ENCODE results near the gene AKAP4.

The AKAP4 gene

GRCh38 chrX:50168241-50168687 lies 32.5 kb downstream of the AKAP4 start:
- Histone ChIP-seq H3K9ac (ENCODE audit: low read depth in 1 of 2, low read length in 2 of 2) (no peak overlapping the region), H3K36me3 (ENCODE audit: control insufficient read depth in 2 of 2, insufficient read depth in 2 of 2, low read length in 2 of 2) (no peaks in the 10 kb centered on the region), H3K4me3 (ENCODE audit: low read length in 2 of 2) (no peak overlapping the region), H3K27ac (ENCODE audit: low read depth in 2 of 2, low read length in 2 of 2) (no peak overlapping the region), H3K4me1 (ENCODE audit: control insufficient read depth in 2 of 2, insufficient read depth in 2 of 2, low read length in 2 of 2) (no peaks in the 10 kb centered on the region), H3K9me3 (ENCODE audit: control insufficient read depth in 2 of 2, low read length in 2 of 2) (no peaks in the 10 kb centered on the region), H3K27me3 (ENCODE audit: control insufficient read depth in 2 of 2, insufficient read depth in 2 of 2, low read length in 2 of 2) (peaks cover 3 to 11% of the 10 kb centered on the region in 2 donors)

- Histone ChIP-seq H3K27ac (ENCODE audit: low read depth in 2 of 2, low read length in 2 of 2) (no peak overlapping the region), H3K4me3 (ENCODE audit: low read length in 2 of 2) (no peak overlapping the region), H3K36me3 (ENCODE audit: control insufficient read depth in 2 of 2, insufficient read depth in 2 of 2, low read length in 2 of 2) (no peaks in the 10 kb centered on the region), H3K4me1 (ENCODE audit: control insufficient read depth in 2 of 2, insufficient read depth in 2 of 2, low read length in 2 of 2) (no peaks in the 10 kb centered on the region), H3K9ac (ENCODE audit: low read depth in 1 of 2, low read length in 2 of 2) (no peak overlapping the region), H3K9me3 (ENCODE audit: control insufficient read depth in 2 of 2, low read length in 2 of 2) (no peaks in the 10 kb centered on the region), H3K27me3 (ENCODE audit: control insufficient read depth in 2 of 2, insufficient read depth in 2 of 2, low read length in 2 of 2) (peaks cover 3 to 11% of the 10 kb centered on the region in 2 donors)
These were observed 33.4 kb downstream of the AKAP4 start for GRCh38 chrX:50167366-50167765.

GRCh38 chrX:50165727-50166126 lies 35.1 kb downstream of the AKAP4 start:
- H3K4me1 ChIP-seq (ENCODE audit: control insufficient read depth in 2 of 2, insufficient read depth in 2 of 2, low read length in 2 of 2): no peaks in the 10 kb centered on the region
- no peak overlapping the region for H3K4me3 ChIP-seq (ENCODE audit: low read length in 2 of 2)
- no peaks in the 10 kb centered on the region for H3K36me3 ChIP-seq (ENCODE audit: control insufficient read depth in 2 of 2, insufficient read depth in 2 of 2, low read length in 2 of 2)
- H3K27ac ChIP-seq (ENCODE audit: low read depth in 2 of 2, low read length in 2 of 2): no peak overlapping the region
- H3K9me3 ChIP-seq (ENCODE audit: control insufficient read depth in 2 of 2, low read length in 2 of 2): no peaks in the 10 kb centered on the region
- peaks cover 3 to 8% of the 10 kb centered on the region in 2 donors for H3K27me3 ChIP-seq (ENCODE audit: control insufficient read depth in 2 of 2, insufficient read depth in 2 of 2, low read length in 2 of 2)
- H3K9ac ChIP-seq (ENCODE audit: low read depth in 1 of 2, low read length in 2 of 2): no peak overlapping the region

- no peaks in the 10 kb centered on the region for H3K9me3 ChIP-seq (ENCODE audit: control insufficient read depth in 2 of 2, low read length in 2 of 2)
- H3K9ac ChIP-seq (ENCODE audit: low read depth in 1 of 2, low read length in 2 of 2): no peak overlapping the region
- H3K27ac ChIP-seq (ENCODE audit: low read depth in 2 of 2, low read length in 2 of 2): no peak overlapping the region
- H3K36me3 ChIP-seq (ENCODE audit: control insufficient read depth in 2 of 2, insufficient read depth in 2 of 2, low read length in 2 of 2): no peaks in the 10 kb centered on the region
- H3K27me3 ChIP-seq (ENCODE audit: control insufficient read depth in 2 of 2, insufficient read depth in 2 of 2, low read length in 2 of 2): peaks cover 0 to 5% of the 10 kb centered on the region in 2 donors
- peaks cover 0 to 4% of the 10 kb centered on the region in 2 donors for H3K4me1 ChIP-seq (ENCODE audit: control insufficient read depth in 2 of 2, insufficient read depth in 2 of 2, low read length in 2 of 2)
- H3K4me3 ChIP-seq (ENCODE audit: low read length in 2 of 2): no peak overlapping the region
These were observed 39.7 kb downstream of the AKAP4 start for GRCh38 chrX:50161127-50161526.

GRCh38 chrX:50158593-50158992 lies 42.2 kb downstream of the AKAP4 start:
- H3K4me1 ChIP-seq (ENCODE audit: control insufficient read depth in 2 of 2, insufficient read depth in 2 of 2, low read length in 2 of 2): peaks cover 0 to 4% of the 10 kb centered on the region in 2 donors
- H3K9ac ChIP-seq (ENCODE audit: low read depth in 1 of 2, low read length in 2 of 2): no peak overlapping the region
- H3K27ac ChIP-seq (ENCODE audit: low read depth in 2 of 2, low read length in 2 of 2): peak overlapping the region; percentile 48 to 53
- H3K27me3 ChIP-seq (ENCODE audit: control insufficient read depth in 2 of 2, insufficient read depth in 2 of 2, low read length in 2 of 2): peaks cover 0 to 2% of the 10 kb centered on the region in 2 donors
- H3K9me3 ChIP-seq (ENCODE audit: control insufficient read depth in 2 of 2, low read length in 2 of 2): no peaks in the 10 kb centered on the region
- H3K4me3 ChIP-seq (ENCODE audit: low read length in 2 of 2): no peak overlapping the region
- no peaks in the 10 kb centered on the region for H3K36me3 ChIP-seq (ENCODE audit: control insufficient read depth in 2 of 2, insufficient read depth in 2 of 2, low read length in 2 of 2)

GRCh38 chrX:50157545-50158135 lies 43.2 kb downstream of the AKAP4 start:
- no peak overlapping the region for H3K4me3 ChIP-seq (ENCODE audit: low read length in 2 of 2)
- peaks cover 0 to 2% of the 10 kb centered on the region in 2 donors for H3K27me3 ChIP-seq (ENCODE audit: control insufficient read depth in 2 of 2, insufficient read depth in 2 of 2, low read length in 2 of 2)
- no peak overlapping the region for H3K9ac ChIP-seq (ENCODE audit: low read depth in 1 of 2, low read length in 2 of 2)

GRCh38 chrX:50154429-50154828 lies 46.4 kb downstream of the AKAP4 start:
- Histone ChIP-seq H3K9ac (ENCODE audit: low read depth in 1 of 2, low read length in 2 of 2) (no peak overlapping the region), H3K27me3 (ENCODE audit: control insufficient read depth in 2 of 2, insufficient read depth in 2 of 2, low read length in 2 of 2) (peaks cover 0 to 2% of the 10 kb centered on the region in 2 donors), H3K27ac (ENCODE audit: low read depth in 2 of 2, low read length in 2 of 2) (peak overlapping the region in 1 of 2 donors; percentile 56), H3K9me3 (ENCODE audit: control insufficient read depth in 2 of 2, low read length in 2 of 2) (no peaks in the 10 kb centered on the region), H3K4me3 (ENCODE audit: low read length in 2 of 2) (no peak overlapping the region), H3K36me3 (ENCODE audit: control insufficient read depth in 2 of 2, insufficient read depth in 2 of 2, low read length in 2 of 2) (no peaks in the 10 kb centered on the region), H3K4me1 (ENCODE audit: control insufficient read depth in 2 of 2, insufficient read depth in 2 of 2, low read length in 2 of 2) (peaks cover 0 to 4% of the 10 kb centered on the region in 2 donors)

More at GRCh38 chrX:50157545-50158135, 43.2 kb downstream of the AKAP4 start:
- Histone ChIP-seq H3K9me3 (ENCODE audit: control insufficient read depth in 2 of 2, low read length in 2 of 2) (no peaks in the 10 kb centered on the region), H3K27ac (ENCODE audit: low read depth in 2 of 2, low read length in 2 of 2) (peak overlapping the region; percentile 48 to 53), H3K4me1 (ENCODE audit: control insufficient read depth in 2 of 2, insufficient read depth in 2 of 2, low read length in 2 of 2) (peaks cover 0 to 4% of the 10 kb centered on the region in 2 donors), H3K36me3 (ENCODE audit: control insufficient read depth in 2 of 2, insufficient read depth in 2 of 2, low read length in 2 of 2) (no peaks in the 10 kb centered on the region)

GRCh38 chrX:50152456-50152855 lies 48.4 kb downstream of the AKAP4 start:
- no peaks in the 10 kb centered on the region for H3K36me3 ChIP-seq (ENCODE audit: control insufficient read depth in 2 of 2, insufficient read depth in 2 of 2, low read length in 2 of 2)
- no peak overlapping the region for H3K9ac ChIP-seq (ENCODE audit: low read depth in 1 of 2, low read length in 2 of 2)

GRCh38 chrX:50147972-50148371 lies 52.8 kb downstream of the AKAP4 start:
- Histone ChIP-seq H3K4me1 (ENCODE audit: control insufficient read depth in 2 of 2, insufficient read depth in 2 of 2, low read length in 2 of 2) (no peaks in the 10 kb centered on the region), H3K9me3 (ENCODE audit: control insufficient read depth in 2 of 2, low read length in 2 of 2) (no peaks in the 10 kb centered on the region), H3K27ac (ENCODE audit: low read depth in 2 of 2, low read length in 2 of 2) (no peak overlapping the region), H3K36me3 (ENCODE audit: control insufficient read depth in 2 of 2, insufficient read depth in 2 of 2, low read length in 2 of 2) (no peaks in the 10 kb centered on the region), H3K4me3 (ENCODE audit: low read length in 2 of 2) (no peak overlapping the region), H3K27me3 (ENCODE audit: control insufficient read depth in 2 of 2, insufficient read depth in 2 of 2, low read length in 2 of 2) (no peaks in the 10 kb centered on the region), H3K9ac (ENCODE audit: low read depth in 1 of 2, low read length in 2 of 2) (no peak overlapping the region)

More at GRCh38 chrX:50152456-50152855, 48.4 kb downstream of the AKAP4 start:
- no peaks in the 10 kb centered on the region for H3K9me3 ChIP-seq (ENCODE audit: control insufficient read depth in 2 of 2, low read length in 2 of 2)
- no peak overlapping the region for H3K4me3 ChIP-seq (ENCODE audit: low read length in 2 of 2)
- no peak overlapping the region for H3K27ac ChIP-seq (ENCODE audit: low read depth in 2 of 2, low read length in 2 of 2)
- no peaks in the 10 kb centered on the region for H3K4me1 ChIP-seq (ENCODE audit: control insufficient read depth in 2 of 2, insufficient read depth in 2 of 2, low read length in 2 of 2)
- H3K27me3 ChIP-seq (ENCODE audit: control insufficient read depth in 2 of 2, insufficient read depth in 2 of 2, low read length in 2 of 2): peaks cover 0 to 2% of the 10 kb centered on the region in 2 donors

Data from mucosa of rectum (tissue), 2 donors.